Ovary (tissue), 3 donors: ENCODE data around the gene PDE4DIP.
"Not testable (repeated sequence)": the region's sequence is repeated elsewhere in the genome, so short reads cannot be mapped to it uniquely, and the experiment has no call there.

ENCODE experiments used
- EP300 ChIP-seq: sonication (generic); formaldehyde crosslinking; IDR thresholded peaks from one replicate; pipeline ENCODE4 v1.6.1; 2017; ENCODE audit warnings: antibody characterized with exemption
- POLR2A ChIP-seq: fragments of 450-650 bp; IDR thresholded peaks from one replicate; pipeline ENCODE4 v1.6.1; 2017; ENCODE audit warnings: antibody characterized with exemption, mild to moderate bottlenecking, moderate library complexity
- TF ChIP-seq, protein P1 (sequence below), 3 donors: fragments of 450-650 bp in 2 of 3; fragments of 200-600 bp in 1 of 3; IDR thresholded peaks; one replicate each; pipeline versions ENCODE4 v1.5.1 to v1.8.0; 2016 to 2022; ENCODE audit warnings: antibody characterized with exemption in 3 of 3, mild to moderate bottlenecking in 1 of 3
- donor health status: DM: no; HTN: no; CAD: no.

DNA sequence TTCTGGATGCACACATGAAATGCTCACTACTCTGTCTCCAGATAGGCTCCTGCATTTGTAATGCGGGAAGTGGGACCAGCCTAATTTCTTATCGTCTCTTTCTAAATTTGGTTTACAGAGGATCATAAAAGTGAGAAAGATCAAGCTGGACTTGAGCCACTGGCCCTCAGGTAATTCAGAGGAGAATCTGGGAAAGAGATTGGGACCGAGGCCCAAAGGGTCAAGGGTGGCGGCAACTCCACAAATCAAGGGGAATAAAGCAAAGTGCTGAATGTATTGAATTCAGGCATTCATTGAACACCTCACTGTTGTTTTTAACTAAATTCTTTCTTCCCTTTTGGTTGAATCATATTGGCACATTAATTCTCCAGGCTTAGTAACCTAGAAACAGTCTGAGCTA lies 164.1 kb downstream of the PDE4DIP start:
- TF ChIP-seq, protein P1, sequence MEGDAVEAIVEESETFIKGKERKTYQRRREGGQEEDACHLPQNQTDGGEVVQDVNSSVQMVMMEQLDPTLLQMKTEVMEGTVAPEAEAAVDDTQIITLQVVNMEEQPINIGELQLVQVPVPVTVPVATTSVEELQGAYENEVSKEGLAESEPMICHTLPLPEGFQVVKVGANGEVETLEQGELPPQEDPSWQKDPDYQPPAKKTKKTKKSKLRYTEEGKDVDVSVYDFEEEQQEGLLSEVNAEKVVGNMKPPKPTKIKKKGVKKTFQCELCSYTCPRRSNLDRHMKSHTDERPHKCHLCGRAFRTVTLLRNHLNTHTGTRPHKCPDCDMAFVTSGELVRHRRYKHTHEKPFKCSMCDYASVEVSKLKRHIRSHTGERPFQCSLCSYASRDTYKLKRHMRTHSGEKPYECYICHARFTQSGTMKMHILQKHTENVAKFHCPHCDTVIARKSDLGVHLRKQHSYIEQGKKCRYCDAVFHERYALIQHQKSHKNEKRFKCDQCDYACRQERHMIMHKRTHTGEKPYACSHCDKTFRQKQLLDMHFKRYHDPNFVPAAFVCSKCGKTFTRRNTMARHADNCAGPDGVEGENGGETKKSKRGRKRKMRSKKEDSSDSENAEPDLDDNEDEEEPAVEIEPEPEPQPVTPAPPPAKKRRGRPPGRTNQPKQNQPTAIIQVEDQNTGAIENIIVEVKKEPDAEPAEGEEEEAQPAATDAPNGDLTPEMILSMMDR (IDR thresholded peaks at IDR 0.05), result not testable (repeated sequence)
- TF ChIP-seq POLR2A, EP300: not testable (repeated sequence)
